Loucy (cell line): ENCODE results near the gene C9orf50.

Experiments
- H2AFZ ChIP-seq: fragments of 200-600 bp; sonication (generic); 2 replicates; pipeline ENCODE4 v1.6.0; 2016; ENCODE audit warnings: antibody characterized with exemption, mild to moderate bottlenecking, low read length, moderate library complexity
- H3F3A ChIP-seq: fragments of 200-600 bp; 2 replicates; pipeline ENCODE4 v1.6.0; 2016; ENCODE audit warnings: antibody characterized with exemption, low read depth, mild to moderate bottlenecking
- H3K27me3 ChIP-seq: fragments of 200-600 bp; sonication (generic); 2 replicates; pipeline ENCODE4 v1.6.1; 2014; ENCODE audit warnings: low read length, mild to moderate bottlenecking; ENCODE audit not compliant: insufficient read depth, poor library complexity, severe bottlenecking
- H3K36me3 ChIP-seq: fragments of 200-600 bp; sonication (generic); 2 replicates; pipeline ENCODE4 v1.6.1; 2016; ENCODE audit warnings: low read length; ENCODE audit not compliant: insufficient read depth
- H3K4me1 ChIP-seq: fragments of 200-600 bp; sonication (generic); 2 replicates; pipeline ENCODE4 v1.5.1; 2014; ENCODE audit warnings: low read length, mild to moderate bottlenecking; ENCODE audit not compliant: insufficient read depth, poor library complexity, severe bottlenecking
- H3K4me2 ChIP-seq: fragments of 200-600 bp; sonication (generic); 2 replicates; pipeline ENCODE4 v1.6.0; 2014; ENCODE audit warnings: antibody characterized with exemption, low read length, low read depth, mild to moderate bottlenecking; ENCODE audit not compliant: poor library complexity, severe bottlenecking
- H3K4me3 ChIP-seq: fragments of 200-600 bp; sonication (generic); 2 replicates; pipeline ENCODE4 v1.5.1; 2014; ENCODE audit warnings: low read length, mild to moderate bottlenecking, mixed read lengths; ENCODE audit not compliant: poor library complexity, severe bottlenecking
- H3K79me2 ChIP-seq: fragments of 200-600 bp; sonication (generic); 2 replicates; pipeline ENCODE4 v1.6.1; 2014; ENCODE audit warnings: low read length; ENCODE audit not compliant: insufficient read depth
- H3K9ac ChIP-seq: fragments of 200-600 bp; sonication (generic); 2 replicates; pipeline ENCODE4 v1.6.0; 2014; ENCODE audit warnings: mild to moderate bottlenecking, low read depth, low read length, moderate library complexity; ENCODE audit not compliant: poor library complexity, severe bottlenecking
- H3K9me2 ChIP-seq: fragments of 200-600 bp; sonication (generic); replicated peaks from 2 replicates; pipeline ENCODE4 v1.6.1; 2016; ENCODE audit warnings: low read depth, low read length, mixed read lengths
- H3K9me3 ChIP-seq: fragments of 200-600 bp; sonication (generic); 2 replicates; pipeline ENCODE4 v1.6.1; 2014; ENCODE audit warnings: mild to moderate bottlenecking, antibody characterized with exemption, low read length, low read depth; ENCODE audit not compliant: insufficient read depth
- H4K20me1 ChIP-seq: fragments of 200-600 bp; sonication (generic); 2 replicates; pipeline ENCODE4 v1.6.0; 2014; ENCODE audit warnings: antibody characterized with exemption, low read length, mild to moderate bottlenecking; ENCODE audit not compliant: insufficient read depth, poor library complexity, severe bottlenecking
- CTCF ChIP-seq: fragments of 200-600 bp; sonication (generic); conservative IDR thresholded peaks from 2 replicates; pipeline ENCODE4 v1.5.1; 2014; ENCODE audit warnings: mild to moderate bottlenecking, antibody characterized with exemption, low read length
- EZH2phosphoT487 ChIP-seq: fragments of 200-600 bp; IDR thresholded peaks from 2 replicates; pipeline ENCODE4 v1.6.1; 2018; ENCODE audit warnings: antibody characterized with exemption, mild to moderate bottlenecking, moderate library complexity, borderline replicate concordance

The C9orf50 gene

GRCh38 chr9:129635099-129636065, 14.5 kb upstream of the C9orf50 start:
- no peak overlapping the region for H3K4me3 ChIP-seq
- no peaks in the 10 kb centered on the region for H4K20me1 ChIP-seq
- TF ChIP-seq CTCF (no peak), EZH2phosphoT487 (no peak)
- H3K4me2 ChIP-seq, result no peak overlapping the region
- peaks cover 24% of the 10 kb centered on the region; the same call in 1 of the 2 replicates for H3K79me2 ChIP-seq
- no peaks in the 10 kb centered on the region for H3K27me3 ChIP-seq
- H3K36me3 ChIP-seq, result peaks cover 13% of the 10 kb centered on the region; the same call in 1 of the 2 replicates
- H3K9me3 ChIP-seq, result no peaks in the 10 kb centered on the region
- H2AFZ ChIP-seq, result no peak overlapping the region
- H3K9me2 ChIP-seq, result no peaks in the 10 kb centered on the region
- no peaks in the 10 kb centered on the region for H3K4me1 ChIP-seq
- H3K9ac ChIP-seq, result no peak overlapping the region
- H3F3A ChIP-seq, result no peaks in the 10 kb centered on the region

- Histone ChIP-seq H3K9ac (no peak overlapping the region), H3K79me2 (peaks cover 36% of the 10 kb centered on the region; the same call in 1 of the 2 replicates), H3K36me3 (peaks cover 13% of the 10 kb centered on the region; the same call in 1 of the 2 replicates), H2AFZ (no peak overlapping the region), H3K4me3 (no peak overlapping the region), H3K9me2 (no peaks in the 10 kb centered on the region), H3F3A (no peaks in the 10 kb centered on the region), H3K4me1 (peaks cover 4% of the 10 kb centered on the region), H3K27me3 (no peaks in the 10 kb centered on the region), H3K4me2 (no peak overlapping the region), H3K9me3 (no peaks in the 10 kb centered on the region), H4K20me1 (peaks cover 9% of the 10 kb centered on the region)
- TF ChIP-seq CTCF, result no peak
- no peak for TF ChIP-seq EZH2phosphoT487
Observed at GRCh38 chr9:129633848-129634247, 12.9 kb upstream of the C9orf50 start.

DNA sequence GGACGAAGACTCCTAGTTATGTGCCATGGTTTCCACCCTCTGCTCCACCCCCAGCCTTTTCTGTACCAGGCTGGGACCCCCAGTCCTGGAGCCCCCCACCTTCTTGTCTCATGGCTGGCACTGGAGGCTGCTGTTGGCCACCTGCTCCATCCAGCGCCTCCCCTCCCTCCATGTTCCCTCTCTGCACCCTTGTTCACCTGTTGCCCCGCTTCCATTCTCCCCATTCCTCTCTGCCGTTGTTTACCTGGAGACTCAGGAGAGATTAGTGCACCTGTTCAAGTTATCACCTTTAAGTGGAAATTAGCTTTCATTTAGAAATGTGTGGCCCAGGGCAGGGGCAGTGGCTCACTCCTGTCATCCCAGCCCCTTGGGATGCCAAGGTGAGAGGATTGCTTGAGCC, 12.3 kb upstream of the C9orf50 start:
- peaks cover 42% of the 10 kb centered on the region; the same call in 1 of the 2 replicates for H3K79me2 ChIP-seq
- TF ChIP-seq EZH2phosphoT487 (no peak), CTCF (no peak)
- no peak overlapping the region for H3K4me2 ChIP-seq
- H3K27me3 ChIP-seq, result no peaks in the 10 kb centered on the region
- H3K9me2 ChIP-seq, result no peaks in the 10 kb centered on the region
- H3K9ac ChIP-seq, result no peak overlapping the region
- no peak overlapping the region for H2AFZ ChIP-seq
- H3K36me3 ChIP-seq, result peaks cover 13% of the 10 kb centered on the region; the same call in 1 of the 2 replicates
- no peaks in the 10 kb centered on the region for H3K9me3 ChIP-seq
- H3K4me3 ChIP-seq, result no peak overlapping the region
- H3K4me1 ChIP-seq, result peaks cover 7% of the 10 kb centered on the region
- no peaks in the 10 kb centered on the region for H3F3A ChIP-seq
- H4K20me1 ChIP-seq, result peaks cover 9% of the 10 kb centered on the region
